Astrocyte (in vitro differentiated cells and primary cell): ENCODE data around the gene LRRC55. TPM values are rescaled to one million over a fixed set of nuclear protein-coding genes. Genes with fewer than 3 reads are reported as not detected.

ENCODE experiments used
- DNase-seq: peaks from one replicate; pipeline ENCODE4 v3.0.0-alpha.2; 2010; ENCODE audit warnings: low read depth
- FAIRE-seq: peaks from 2 replicates; lab custom pipeline; 2011; peaks lifted over from hg19 to GRCh38; lab: Jason Lieb, UNC
- H2AFZ ChIP-seq: 2 replicates; pipeline ENCODE4 v1.6.0; 2012; ENCODE audit warnings: low read depth, low read length, inconsistent platforms
- H3K27ac ChIP-seq: 2 replicates; pipeline ENCODE4 v1.5.1; 2011; ENCODE audit warnings: low read depth, low read length, inconsistent platforms
- H3K27me3 ChIP-seq: 2 replicates; pipeline ENCODE4 v1.6.0; 2011; ENCODE audit warnings: low read length, inconsistent platforms; ENCODE audit not compliant: insufficient read depth
- H3K36me3 ChIP-seq: 2 replicates; pipeline ENCODE4 v1.5.1; 2011; ENCODE audit warnings: low read length, inconsistent platforms; ENCODE audit not compliant: insufficient read depth
- H3K4me1 ChIP-seq: 2 replicates; pipeline ENCODE4 v1.5.1; 2011; ENCODE audit warnings: low read length, inconsistent platforms; ENCODE audit not compliant: insufficient read depth
- H3K4me2 ChIP-seq: 2 replicates; pipeline ENCODE4 v1.6.0; 2012; ENCODE audit warnings: low read length, inconsistent platforms
- H3K4me3 ChIP-seq: 2 replicates; pipeline ENCODE4 v1.5.1; 2011; ENCODE audit warnings: low read depth, mild to moderate bottlenecking, low read length, inconsistent platforms; ENCODE audit not compliant: insufficient read depth
- H3K79me2 ChIP-seq: 2 replicates; pipeline ENCODE4 v1.6.0; 2012; ENCODE audit warnings: mild to moderate bottlenecking, low read length, inconsistent platforms; ENCODE audit not compliant: insufficient read depth
- H3K9ac ChIP-seq: 2 replicates; pipeline ENCODE4 v1.6.0; 2012; ENCODE audit warnings: mild to moderate bottlenecking, low read length, inconsistent platforms
- H3K9me3 ChIP-seq: 2 replicates; pipeline ENCODE4 v1.5.1; 2012; ENCODE audit warnings: low read depth, mild to moderate bottlenecking, low read length, inconsistent platforms; ENCODE audit not compliant: insufficient read depth
- H4K20me1 ChIP-seq: 2 replicates; pipeline ENCODE4 v1.6.0; 2012; ENCODE audit warnings: low read length, inconsistent platforms; ENCODE audit not compliant: insufficient read depth
- H3K27ac Mint-ChIP-seq: one replicate; pipeline ENCODE4 v1.8.0; 2021; ENCODE audit warnings: mild to moderate bottlenecking, mixed read lengths; ENCODE audit not compliant: unreplicated experiment
- H3K27me3 Mint-ChIP-seq: one replicate; pipeline ENCODE4 v1.8.0; 2021; ENCODE audit warnings: low read depth, mixed read lengths; ENCODE audit not compliant: unreplicated experiment
- H3K36me3 Mint-ChIP-seq: one replicate; pipeline ENCODE4 v1.8.0; 2021; ENCODE audit warnings: low read depth, mixed read lengths; ENCODE audit not compliant: unreplicated experiment
- H3K4me1 Mint-ChIP-seq: one replicate; pipeline ENCODE4 v1.8.0; 2021; ENCODE audit warnings: low read depth, mixed read lengths; ENCODE audit not compliant: unreplicated experiment
- H3K4me3 Mint-ChIP-seq: one replicate; pipeline ENCODE4 v1.8.0; 2021; ENCODE audit warnings: mild to moderate bottlenecking, moderate library complexity, mixed read lengths; ENCODE audit not compliant: unreplicated experiment
- H3K9me3 Mint-ChIP-seq: one replicate; pipeline ENCODE4 v1.8.0; 2021; ENCODE audit warnings: mild to moderate bottlenecking, mixed read lengths; ENCODE audit not compliant: unreplicated experiment
- EZH2 ChIP-seq: IDR thresholded peaks from 2 replicates; pipeline ENCODE4 v1.6.1; 2012; ENCODE audit warnings: mild to moderate bottlenecking, low read length, inconsistent platforms; ENCODE audit not compliant: insufficient read depth
- total RNA-seq: library from RNA; stranded (reverse); gene quantifications from 2 replicates; pipeline ENCODE4 v1.2.1, GENCODE V29; 2021
- TF ChIP-seq, protein P1 (sequence below): IDR thresholded peaks from 2 replicates; pipeline ENCODE4 v1.5.1; 2011; ENCODE audit warnings: low read depth, mild to moderate bottlenecking, inconsistent platforms, low read length, moderate library complexity; ENCODE audit not compliant: insufficient read depth

Gene LRRC55
- total RNA-seq, 1 donor from 2014 or later: not detected

GRCh38 chr11:57134284-57134683 is 47.5 kb upstream of the LRRC55 start:
- H2AFZ ChIP-seq: no peak overlapping the region
- no peaks in the 10 kb centered on the region for H3K36me3 ChIP-seq
- peaks cover 5% of the 10 kb centered on the region for H3K27me3 ChIP-seq
- Mint-ChIP-seq H3K27me3 (peaks cover 21% of the 10 kb centered on the region), H3K4me1 (peaks cover 12% of the 10 kb centered on the region), H3K27ac (no peak overlapping the region), H3K36me3 (no peaks in the 10 kb centered on the region), H3K9me3 (no peaks in the 10 kb centered on the region), H3K4me3 (no peak overlapping the region)
- H3K79me2 ChIP-seq: no peaks in the 10 kb centered on the region
- FAIRE-seq (no peak), DNase-seq (peak; percentile 18)
- no peaks in the 10 kb centered on the region for H4K20me1 ChIP-seq
- H3K4me2 ChIP-seq: no peak overlapping the region
- no peaks in the 10 kb centered on the region for H3K9me3 ChIP-seq
- H3K4me1 ChIP-seq: no peaks in the 10 kb centered on the region
- no peak overlapping the region for H3K4me3 ChIP-seq
- H3K27ac ChIP-seq: no peak overlapping the region
- no peak for TF ChIP-seq EZH2
- TF ChIP-seq, protein P1, sequence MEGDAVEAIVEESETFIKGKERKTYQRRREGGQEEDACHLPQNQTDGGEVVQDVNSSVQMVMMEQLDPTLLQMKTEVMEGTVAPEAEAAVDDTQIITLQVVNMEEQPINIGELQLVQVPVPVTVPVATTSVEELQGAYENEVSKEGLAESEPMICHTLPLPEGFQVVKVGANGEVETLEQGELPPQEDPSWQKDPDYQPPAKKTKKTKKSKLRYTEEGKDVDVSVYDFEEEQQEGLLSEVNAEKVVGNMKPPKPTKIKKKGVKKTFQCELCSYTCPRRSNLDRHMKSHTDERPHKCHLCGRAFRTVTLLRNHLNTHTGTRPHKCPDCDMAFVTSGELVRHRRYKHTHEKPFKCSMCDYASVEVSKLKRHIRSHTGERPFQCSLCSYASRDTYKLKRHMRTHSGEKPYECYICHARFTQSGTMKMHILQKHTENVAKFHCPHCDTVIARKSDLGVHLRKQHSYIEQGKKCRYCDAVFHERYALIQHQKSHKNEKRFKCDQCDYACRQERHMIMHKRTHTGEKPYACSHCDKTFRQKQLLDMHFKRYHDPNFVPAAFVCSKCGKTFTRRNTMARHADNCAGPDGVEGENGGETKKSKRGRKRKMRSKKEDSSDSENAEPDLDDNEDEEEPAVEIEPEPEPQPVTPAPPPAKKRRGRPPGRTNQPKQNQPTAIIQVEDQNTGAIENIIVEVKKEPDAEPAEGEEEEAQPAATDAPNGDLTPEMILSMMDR: no peak
- no peak overlapping the region for H3K9ac ChIP-seq

DNA sequence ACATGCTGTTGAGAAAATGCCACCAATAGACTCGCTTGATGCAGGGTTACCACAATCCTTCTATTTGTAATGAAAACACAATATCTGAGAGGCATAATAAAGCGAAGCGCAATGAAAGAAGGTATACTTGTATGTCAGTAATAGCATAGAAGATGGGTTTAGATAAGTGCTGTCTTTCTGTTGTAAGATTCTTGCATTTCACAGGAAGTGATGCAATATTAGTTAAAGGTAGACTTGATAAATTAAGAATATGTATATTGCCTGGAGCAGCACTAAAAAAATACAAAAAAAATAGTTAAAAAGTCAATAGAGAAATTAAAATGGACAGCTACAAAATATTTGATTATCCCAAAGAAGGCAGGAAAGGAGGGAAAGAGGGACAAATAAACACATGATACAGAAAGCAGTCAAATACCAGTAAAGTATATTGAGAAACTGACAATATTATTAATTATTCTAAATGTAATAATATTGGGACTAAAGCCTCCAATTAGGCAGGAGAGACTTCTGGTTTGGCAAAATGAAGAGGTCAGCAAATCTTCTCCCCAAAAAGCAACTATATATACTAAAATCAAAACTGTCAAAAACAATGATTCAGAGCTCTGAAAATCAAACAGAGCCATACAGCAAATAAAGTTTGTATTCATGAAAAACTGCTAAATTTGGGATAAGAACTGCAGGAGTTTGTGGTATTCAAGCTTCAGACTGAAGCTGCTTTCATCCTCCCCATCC is 46.6 kb upstream of the LRRC55 start:
- Histone ChIP-seq H3K9me3 (no peaks in the 10 kb centered on the region), H3K9ac (no peak overlapping the region), H3K4me1 (no peaks in the 10 kb centered on the region), H2AFZ (no peak overlapping the region), H3K27me3 (peaks cover under 1% of the 10 kb centered on the region), H3K27ac (no peak overlapping the region), H3K4me2 (no peak overlapping the region), H3K36me3 (no peaks in the 10 kb centered on the region), H3K4me3 (no peak overlapping the region), H4K20me1 (no peaks in the 10 kb centered on the region), H3K79me2 (no peaks in the 10 kb centered on the region)
- no peak overlapping the region for H3K4me3 Mint-ChIP-seq
- H3K4me1 Mint-ChIP-seq: peaks cover 12% of the 10 kb centered on the region
- no peak for FAIRE-seq
- H3K27me3 Mint-ChIP-seq: peaks cover 16% of the 10 kb centered on the region
- TF ChIP-seq, protein P1: no peak
- TF ChIP-seq EZH2: no peak
- H3K27ac Mint-ChIP-seq: no peak overlapping the region
- no peaks in the 10 kb centered on the region for H3K36me3 Mint-ChIP-seq
- no peak for DNase-seq
- H3K9me3 Mint-ChIP-seq: no peaks in the 10 kb centered on the region

GRCh38 chr11:57140568-57140967 is 41.2 kb upstream of the LRRC55 start:
- H2AFZ ChIP-seq: no peak overlapping the region
- H3K4me1 ChIP-seq: no peaks in the 10 kb centered on the region
- H3K79me2 ChIP-seq: no peaks in the 10 kb centered on the region
- no peaks in the 10 kb centered on the region for H4K20me1 ChIP-seq
- TF ChIP-seq, protein P1: no peak
- no peak for TF ChIP-seq EZH2
- no peaks in the 10 kb centered on the region for H3K27me3 ChIP-seq
- no peaks in the 10 kb centered on the region for H3K36me3 ChIP-seq
- no peak overlapping the region for H3K9ac ChIP-seq
- H3K27ac ChIP-seq: no peak overlapping the region
- no peaks in the 10 kb centered on the region for H3K9me3 Mint-ChIP-seq
- no peak overlapping the region for H3K4me3 ChIP-seq
- no peak overlapping the region for H3K4me3 Mint-ChIP-seq
- DNase-seq (no peak), FAIRE-seq (no peak)
- no peaks in the 10 kb centered on the region for H3K4me1 Mint-ChIP-seq
- no peak overlapping the region for H3K4me2 ChIP-seq
- H3K27ac Mint-ChIP-seq: no peak overlapping the region
- H3K36me3 Mint-ChIP-seq: no peaks in the 10 kb centered on the region
- H3K9me3 ChIP-seq: no peaks in the 10 kb centered on the region
- peaks cover 12% of the 10 kb centered on the region for H3K27me3 Mint-ChIP-seq
